Tibial nerve (tissue), 4 donors: Measurements from ENCODE around the gene RBM38.

ENCODE experiments used
- CTCF ChIP-seq, 5 experiments: fragments of 200-600 bp in 3 of 5; fragments of 450-650 bp in 2 of 5; sonication (generic) in 3 of 5; IDR thresholded peaks; one replicate each; pipeline ENCODE4 v1.5.1; 2016 to 2019; ENCODE audit warnings: antibody characterized with exemption in 5 of 5, mild to moderate bottlenecking in 3 of 5, moderate library complexity in 2 of 5
- EP300 ChIP-seq, 2 donors: sonication (generic); formaldehyde crosslinking; IDR thresholded peaks; one replicate each; pipeline ENCODE4 v1.6.1; 2017; ENCODE audit warnings: antibody characterized with exemption in 2 of 2, mild to moderate bottlenecking in 1 of 2

- TF ChIP-seq EP300 (IDR thresholded peaks at IDR 0.05) = no peak
- TF ChIP-seq CTCF (IDR thresholded peaks at IDR 0.05) = no peak
These were observed 12.4 kb upstream of the RBM38 start for GRCh38 chr20:57378646-57379262.
